ENCODE measurements around the gene MIER1. TPM values are rescaled to one million over a fixed set of nuclear protein-coding genes. Genes with fewer than 3 reads are reported as not detected.
"Not testable (repeated sequence)": the region's sequence is repeated elsewhere in the genome, so short reads cannot be mapped to it uniquely, and the experiment has no call there.

Gene MIER1
- total RNA-seq, 1 donor from 2014 or later: 53.0 TPM

DNA sequence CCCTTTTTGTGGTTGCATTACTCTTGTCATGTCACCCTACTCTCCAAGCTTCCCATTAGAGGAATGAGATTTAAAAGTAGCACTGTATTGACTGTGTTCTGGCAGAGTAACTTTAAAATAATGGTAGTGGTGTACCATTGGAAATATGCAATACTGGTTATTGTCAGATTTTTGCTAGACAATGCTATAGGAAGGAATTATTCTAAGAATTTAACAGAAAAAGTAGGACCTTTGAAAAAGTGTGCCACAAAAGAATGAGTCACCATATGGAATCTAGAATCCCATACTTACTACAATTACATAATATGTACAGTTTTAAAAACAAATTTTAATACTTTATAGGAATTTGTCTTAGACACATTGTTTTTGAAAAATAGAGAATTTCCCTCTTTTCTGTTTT is 13.8 kb downstream of the MIER1 start:
- DNase-seq: no peak

GRCh38 chr1:66940981-66941380 is 16.2 kb downstream of the MIER1 start:
- no peak for DNase-seq

- no peak for DNase-seq
These were observed 18.7 kb downstream of the MIER1 start for GRCh38 chr1:66943361-66943969.

GRCh38 chr1:66944330-66945274 is 19.8 kb downstream of the MIER1 start:
- DNase-seq: no peak

DNA sequence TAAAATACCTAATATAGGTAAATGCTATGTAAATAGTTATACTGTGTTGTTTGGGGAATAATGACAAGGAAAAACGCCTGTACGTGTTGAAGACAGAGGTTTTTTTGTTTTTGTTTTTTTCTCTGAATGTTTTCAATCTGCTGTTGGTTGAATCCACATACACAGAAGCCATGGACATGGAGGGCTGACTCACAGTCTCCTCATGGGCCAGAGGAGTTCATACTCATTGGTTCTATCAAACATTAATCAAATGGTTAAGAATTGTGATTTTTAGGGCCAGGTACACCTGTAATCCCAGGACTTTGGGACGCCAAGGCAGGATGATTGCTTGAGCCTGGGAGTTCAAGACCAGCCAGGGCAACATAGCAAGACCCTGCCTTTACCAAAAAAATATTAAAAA is 20.5 kb downstream of the MIER1 start:
- DNase-seq: no peak

DNA sequence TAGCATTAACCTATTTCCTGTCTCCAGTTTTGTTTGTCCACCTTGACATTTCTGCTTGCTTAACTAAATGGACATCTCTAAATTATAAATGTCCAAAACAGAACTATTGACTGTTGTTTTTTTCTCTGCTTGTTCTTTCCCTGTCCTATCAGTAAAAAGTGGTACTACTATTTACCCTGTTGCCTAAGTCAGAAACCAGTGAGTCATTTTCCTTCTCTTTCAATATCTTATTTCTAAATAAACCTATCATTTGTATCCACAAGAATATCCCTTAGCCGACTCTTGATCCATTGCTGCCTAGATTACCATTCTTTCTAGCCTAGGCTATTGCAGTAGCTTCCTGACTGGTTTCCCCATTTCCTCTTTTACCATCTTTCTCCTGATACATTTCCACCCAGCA is 22.5 kb downstream of the MIER1 start:
- no peak for DNase-seq

- no peak for DNase-seq
These were observed 26.7 kb downstream of the MIER1 start for GRCh38 chr1:66951513-66951912.

- DNase-seq: no peak
These were observed 29.4 kb downstream of the MIER1 start for GRCh38 chr1:66954208-66954607.

GRCh38 chr1:66957938-66958337 is 33.1 kb downstream of the MIER1 start:
- no peak for DNase-seq

DNA sequence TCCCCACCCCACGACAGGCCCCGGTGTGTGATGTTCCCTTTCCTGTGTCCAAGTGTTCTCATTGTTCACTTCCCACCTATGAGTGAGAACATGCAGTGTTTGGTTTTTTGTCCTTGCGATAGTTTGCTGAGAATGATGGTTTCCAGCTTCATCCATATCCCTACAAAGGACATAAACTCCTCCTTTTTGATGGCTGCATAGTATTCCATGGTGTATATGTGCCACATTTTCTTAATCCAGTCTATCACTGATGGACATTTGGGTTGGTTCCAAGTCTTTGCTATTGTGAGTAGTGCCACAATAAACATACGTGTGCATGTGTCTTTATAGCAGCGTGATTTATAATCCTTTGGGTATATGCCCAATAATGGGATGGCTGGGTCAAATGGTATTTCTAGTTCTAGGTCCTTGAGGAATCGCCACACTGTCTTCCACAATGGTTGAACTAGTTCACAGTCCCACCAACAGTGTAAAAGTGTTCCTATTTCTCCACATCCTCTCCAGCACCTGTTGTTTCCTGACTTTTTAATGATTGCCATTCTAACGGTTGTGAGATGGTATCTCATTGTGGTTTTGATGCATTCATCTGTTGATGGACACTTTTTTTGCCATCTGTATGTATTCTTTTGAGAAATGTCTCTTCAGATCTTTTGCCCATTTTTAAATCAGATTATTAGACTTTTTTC is 41.5 kb downstream of the MIER1 start:
- not testable (repeated sequence) for DNase-seq

DNA sequence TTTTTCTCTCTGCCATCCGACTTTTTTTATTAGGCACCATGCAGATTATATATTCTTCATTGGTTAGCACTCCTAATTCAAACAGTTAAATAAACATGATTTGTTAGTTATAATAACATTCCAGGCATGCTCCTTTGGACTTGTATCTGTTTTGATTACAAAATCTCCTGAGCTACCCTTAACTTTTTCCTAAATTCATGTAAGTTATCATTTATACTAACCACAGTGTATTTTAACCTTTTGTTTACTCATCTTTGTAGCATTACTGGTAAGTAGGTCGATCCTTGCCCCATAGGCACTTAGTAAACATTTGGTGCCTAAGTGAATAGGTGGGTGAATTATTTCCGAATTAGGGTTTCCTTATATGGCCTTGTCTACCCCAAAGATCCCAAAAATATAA is 43.8 kb downstream of the MIER1 start:
- no peak for DNase-seq

GRCh38 chr1:66978201-66978600 is 53.4 kb downstream of the MIER1 start:
- DNase-seq: no peak

GRCh38 chr1:66979621-66980020 is 54.8 kb downstream of the MIER1 start:
- not testable (repeated sequence) for DNase-seq

DNA sequence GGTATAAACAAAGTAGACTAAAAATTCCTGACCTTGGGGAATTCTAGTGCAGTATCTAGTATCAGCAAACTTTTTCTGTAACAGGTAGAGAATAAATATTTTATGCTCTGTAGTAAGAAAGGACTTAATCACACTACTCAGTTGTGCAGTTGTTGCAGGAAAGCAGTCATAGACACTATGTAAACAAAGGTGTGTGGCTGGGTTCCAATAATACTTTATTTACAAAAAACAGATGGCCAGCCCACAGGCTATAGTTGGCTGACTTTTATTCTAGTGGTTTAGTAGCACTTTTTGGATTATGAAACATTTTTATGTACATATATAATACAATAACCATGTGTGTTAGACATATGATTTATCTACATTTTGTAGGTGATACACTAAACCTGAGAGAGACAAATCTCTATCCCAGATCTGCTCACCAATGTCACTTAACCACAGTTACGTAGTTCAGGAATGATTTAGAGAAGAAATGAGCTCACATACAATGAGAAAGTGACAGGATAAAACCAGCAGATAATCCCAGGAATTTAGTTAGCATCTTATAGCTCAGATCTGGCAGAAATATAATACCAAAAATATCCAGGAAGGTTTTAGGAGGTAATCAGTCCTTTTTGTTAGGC is 56.1 kb downstream of the MIER1 start:
- no peak for DNase-seq

- no peak for DNase-seq
These were observed 56.9 kb downstream of the MIER1 start for GRCh38 chr1:66981679-66982078.

DNA sequence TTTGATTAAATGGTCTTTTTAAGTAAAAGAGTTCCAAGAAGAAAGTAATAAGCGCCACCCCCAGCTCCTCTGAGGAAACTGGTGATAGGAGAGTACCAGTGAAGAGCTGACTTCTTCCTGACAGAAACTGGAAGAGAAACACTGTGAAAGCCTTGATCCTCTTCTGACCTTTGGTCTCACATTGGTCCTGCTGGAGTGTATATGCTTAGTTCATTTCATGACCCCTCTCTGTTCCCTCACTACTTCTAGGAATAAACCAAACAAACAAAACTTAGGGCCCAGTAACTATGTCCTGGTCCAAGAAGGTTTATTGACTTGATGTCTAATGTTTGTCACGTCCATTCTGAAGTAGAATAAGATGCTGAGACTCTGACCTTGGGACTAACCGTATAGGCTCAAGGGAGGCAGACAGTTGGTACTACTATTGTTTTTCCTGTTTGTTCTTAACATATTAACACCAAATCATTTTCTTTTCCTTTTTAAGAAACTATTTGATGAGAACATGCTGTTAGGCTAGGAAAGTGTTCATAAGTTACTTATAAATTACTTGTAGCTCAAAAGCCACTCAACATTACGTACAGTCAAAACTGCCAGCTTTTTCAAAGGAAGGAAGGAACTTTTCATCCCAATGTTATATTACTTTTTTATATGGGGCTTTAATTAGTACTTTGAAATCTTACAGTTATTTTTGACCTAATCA is 57.9 kb downstream of the MIER1 start:
- DNase-seq: no peak

- DNase-seq: no peak
These were observed 59.7 kb downstream of the MIER1 start for GRCh38 chr1:66984491-66984890.

- no peak for DNase-seq
These were observed 61.0 kb downstream of the MIER1 start for GRCh38 chr1:66985835-66986234.

DNA sequence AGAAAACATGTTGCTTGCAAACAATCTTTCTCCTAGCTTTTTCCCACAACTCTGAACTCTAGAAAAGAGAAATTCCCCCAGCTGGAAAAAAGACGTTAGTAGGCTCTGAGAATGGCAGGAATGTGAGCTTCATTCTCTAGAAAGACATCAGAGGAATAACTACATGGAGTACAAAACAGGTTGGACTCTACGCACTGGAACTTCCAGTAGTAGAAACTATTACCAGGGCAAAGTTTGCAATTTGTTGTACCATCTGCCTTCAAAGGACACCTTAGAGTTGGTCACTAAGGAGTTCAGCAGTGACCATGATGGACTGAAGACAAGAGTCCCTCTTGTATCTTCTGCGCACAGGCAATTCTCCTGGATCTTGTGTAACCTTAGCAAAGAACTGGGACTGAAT is 68.3 kb downstream of the MIER1 start:
- no peak for DNase-seq

GRCh38 chr1:66996018-66996682 is 71.4 kb downstream of the MIER1 start:
- peak; percentile 36 for DNase-seq

GRCh38 chr1:66998972-66999371 is 74.2 kb downstream of the MIER1 start:
- DNase-seq: no peak

All from occipital lobe (tissue), 2 donors.